ENCODE results near the gene XKR8. TPM values are rescaled to one million over a fixed set of nuclear protein-coding genes. Genes with fewer than 3 reads are reported as not detected.

XKR8 gene
- total and polyA plus RNA-seq, 10 donors = 4.2 to 17.4 (median 8.1) TPM

- 92 to 95% (median 94%) methylated on average over 21 to 24 of the region's 24 CpGs for WGBS, 5 donors
- TF ChIP-seq POLR2A (IDR thresholded peaks at IDR 0.05) (no peak), CTCF (IDR thresholded peaks at IDR 0.05 in 8 of 11, conservative IDR thresholded peaks at IDR 0.05 in 3 of 11) (no peak), POLR2AphosphoS5 (IDR thresholded peaks at IDR 0.05) (peak in 1 of 3 donors; percentile 51)
- no peaks in the 10 kb centered on the region for H3K9me3 ChIP-seq
- intact Hi-C loops (cut with DNase I; ENCODE audit: low total_unique reads) = no loop called here
- DNase-seq = no peak
- peaks cover 0 to 79% (median 39%) of the 10 kb centered on the region in 6 donors for H3K36me3 ChIP-seq
- H3K4me1 ChIP-seq = peaks cover 0 to 22% (median 5%) of the 10 kb centered on the region in 6 donors
- no peak overlapping the region for H3K27ac ChIP-seq
- no peaks in the 10 kb centered on the region for H3K27me3 ChIP-seq (replicated peaks in 1 of 7)
- no peak overlapping the region for H3K4me3 ChIP-seq
Measured at GRCh38 chr1:27966402-27967105, 6.8 kb downstream of the XKR8 start.

- TF ChIP-seq POLR2A (IDR thresholded peaks at IDR 0.05) (no peak), POLR2AphosphoS5 (IDR thresholded peaks at IDR 0.05) (no peak), CTCF (IDR thresholded peaks at IDR 0.05 in 8 of 11, conservative IDR thresholded peaks at IDR 0.05 in 3 of 11) (no peak)
- no peak overlapping the region for H3K27ac ChIP-seq
- DNase-seq = no peak
- H3K4me1 ChIP-seq = peaks cover 0 to 15% (median 0%) of the 10 kb centered on the region in 6 donors
- H3K36me3 ChIP-seq = peaks cover 0 to 86% (median 39%) of the 10 kb centered on the region in 6 donors
- WGBS, 5 donors = 95 to 97% (median 96%) methylated on average over 10 to 12 of the region's 12 CpGs
- H3K9me3 ChIP-seq = no peaks in the 10 kb centered on the region
- no peak overlapping the region for H3K4me3 ChIP-seq
- intact Hi-C loops (cut with DNase I; ENCODE audit: low total_unique reads) = no loop called here
- no peaks in the 10 kb centered on the region for H3K27me3 ChIP-seq (replicated peaks in 1 of 7)
Measured at GRCh38 chr1:27967106-27967883, 7.5 kb downstream of the XKR8 start.

- H3K9me3 ChIP-seq = no peaks in the 10 kb centered on the region
- peaks cover 0 to 9% (median 0%) of the 10 kb centered on the region in 6 donors for H3K4me1 ChIP-seq
- no peak overlapping the region for H3K4me3 ChIP-seq
- intact Hi-C loops (cut with DNase I; ENCODE audit: low total_unique reads) = no loop called here
- TF ChIP-seq CTCF (IDR thresholded peaks at IDR 0.05 in 8 of 11, conservative IDR thresholded peaks at IDR 0.05 in 3 of 11) (no peak), POLR2AphosphoS5 (IDR thresholded peaks at IDR 0.05) (no peak), POLR2A (IDR thresholded peaks at IDR 0.05) (no peak)
- H3K36me3 ChIP-seq = peaks cover 0 to 90% (median 42%) of the 10 kb centered on the region in 6 donors
- H3K27me3 ChIP-seq (replicated peaks in 1 of 7) = no peaks in the 10 kb centered on the region
- peak overlapping the region in 1 of 8 donors; percentile 4 for H3K27ac ChIP-seq
- no peak for DNase-seq
- WGBS, 5 donors = 82 to 91% (median 88%) methylated on average over 4 of the region's 4 CpGs
Measured at GRCh38 chr1:27967884-27968466, 8.2 kb downstream of the XKR8 start.
